ENCODE results near the gene NCR3LG1.

Gene NCR3LG1

DNA sequence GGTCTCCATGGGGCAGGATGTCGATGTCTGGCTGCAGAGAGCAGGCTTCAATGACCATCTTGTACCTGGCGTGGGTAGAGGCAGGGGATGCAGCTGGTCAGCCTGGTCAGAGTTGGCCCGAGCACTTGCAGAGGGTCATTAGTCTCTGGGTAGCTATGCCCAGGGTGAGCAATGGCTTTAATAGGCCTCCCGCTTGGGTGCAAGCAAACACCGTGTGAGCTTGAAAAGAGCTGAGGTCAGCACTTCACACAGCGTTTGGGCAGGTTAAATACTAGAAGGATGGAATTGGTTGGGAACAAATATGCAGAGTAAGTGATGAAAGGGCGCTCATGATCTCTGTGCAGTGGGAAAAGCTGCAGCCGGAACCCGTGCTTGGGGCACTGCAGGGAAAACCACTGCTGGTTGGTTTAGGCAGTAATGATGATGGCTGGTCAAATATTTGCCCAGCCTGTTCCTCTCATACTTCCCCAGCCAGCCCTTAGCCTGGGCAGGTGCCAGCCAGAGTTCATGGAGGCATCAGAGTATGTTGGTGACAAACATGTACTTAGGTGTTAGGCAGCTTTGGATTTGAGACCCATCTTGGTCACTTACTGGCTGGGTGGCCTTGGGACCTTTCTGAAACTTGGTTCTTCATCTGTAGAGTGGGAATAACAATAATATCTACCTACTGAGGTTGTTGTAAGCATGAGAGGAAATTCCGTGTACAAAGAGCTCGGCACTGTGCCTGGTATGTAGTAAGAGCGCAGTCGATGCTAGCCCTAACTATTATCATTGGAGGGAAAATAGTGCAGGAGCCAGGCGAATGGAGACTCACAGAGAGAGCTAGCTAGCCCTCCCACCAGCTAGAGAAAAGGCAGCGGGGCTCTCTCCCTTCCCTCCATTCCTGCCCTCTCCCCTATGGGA lies 62.1 kb downstream of the NCR3LG1 start:
- no peak for DNase-seq (ENCODE audit: extremely low spot score)
- POLR2A ChIA-PET, result no interaction called here
- CTCF ChIA-PET, result interaction anchor here (0.9 to 1.4 kb wide), 3 partner anchors 25 to 72 kb away, joined by 3 to 4 read pairs (median 3); partner anchors contain the start of gene KCNJ11
- TF ChIP-seq, protein P1, sequence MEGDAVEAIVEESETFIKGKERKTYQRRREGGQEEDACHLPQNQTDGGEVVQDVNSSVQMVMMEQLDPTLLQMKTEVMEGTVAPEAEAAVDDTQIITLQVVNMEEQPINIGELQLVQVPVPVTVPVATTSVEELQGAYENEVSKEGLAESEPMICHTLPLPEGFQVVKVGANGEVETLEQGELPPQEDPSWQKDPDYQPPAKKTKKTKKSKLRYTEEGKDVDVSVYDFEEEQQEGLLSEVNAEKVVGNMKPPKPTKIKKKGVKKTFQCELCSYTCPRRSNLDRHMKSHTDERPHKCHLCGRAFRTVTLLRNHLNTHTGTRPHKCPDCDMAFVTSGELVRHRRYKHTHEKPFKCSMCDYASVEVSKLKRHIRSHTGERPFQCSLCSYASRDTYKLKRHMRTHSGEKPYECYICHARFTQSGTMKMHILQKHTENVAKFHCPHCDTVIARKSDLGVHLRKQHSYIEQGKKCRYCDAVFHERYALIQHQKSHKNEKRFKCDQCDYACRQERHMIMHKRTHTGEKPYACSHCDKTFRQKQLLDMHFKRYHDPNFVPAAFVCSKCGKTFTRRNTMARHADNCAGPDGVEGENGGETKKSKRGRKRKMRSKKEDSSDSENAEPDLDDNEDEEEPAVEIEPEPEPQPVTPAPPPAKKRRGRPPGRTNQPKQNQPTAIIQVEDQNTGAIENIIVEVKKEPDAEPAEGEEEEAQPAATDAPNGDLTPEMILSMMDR (IDR thresholded peaks at IDR 0.05; ENCODE audit: control extremely low read depth, extremely low read depth, low read depth, missing control alignments), result no peak

DNA sequence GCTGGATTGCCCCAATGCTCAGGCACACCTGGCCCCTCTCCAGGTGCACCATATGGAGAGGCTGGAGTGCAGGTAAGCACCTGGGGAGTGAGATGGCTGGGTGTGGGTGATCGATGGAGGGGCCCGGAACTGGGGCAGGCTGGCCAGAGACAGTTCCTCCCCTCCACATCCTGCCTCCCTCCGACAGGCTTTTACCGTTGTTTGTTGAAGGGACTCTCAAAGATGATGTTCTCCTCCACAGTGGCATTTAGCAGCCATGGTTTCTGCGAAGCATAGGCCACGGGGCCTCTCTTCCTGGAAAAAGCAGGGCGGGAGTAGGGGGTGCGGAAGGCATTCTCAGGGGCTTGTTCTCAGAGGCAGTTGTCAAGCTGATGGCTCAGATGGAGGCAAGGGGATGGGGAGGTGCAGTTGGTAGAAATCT lies 62.7 kb downstream of the NCR3LG1 start:
- DNase-seq (ENCODE audit: extremely low spot score), result no peak
- TF ChIP-seq, protein P1 (IDR thresholded peaks at IDR 0.05; ENCODE audit: control extremely low read depth, extremely low read depth, low read depth, missing control alignments), result no peak
- ChIA-PET POLR2A (no interaction called here), CTCF (no interaction called here)

DNA sequence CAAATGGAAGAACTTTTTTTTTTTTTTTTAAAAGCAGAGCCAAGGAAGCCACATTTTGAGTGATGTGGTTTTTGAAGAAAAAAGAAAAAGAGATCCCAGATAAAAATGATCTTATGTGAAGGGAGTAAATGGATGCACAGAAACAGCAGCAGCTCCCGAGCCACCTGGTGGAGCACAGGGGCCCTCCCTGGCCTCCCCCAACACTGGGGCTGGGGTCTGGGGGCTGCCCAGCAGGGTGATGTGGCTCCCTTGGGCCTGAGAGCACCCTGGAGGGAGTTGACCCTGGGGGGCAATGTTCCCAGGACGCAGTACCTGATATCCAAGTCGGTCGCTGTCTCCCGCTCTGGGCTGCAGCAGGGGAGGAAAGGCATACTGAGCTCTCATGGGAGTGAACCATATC lies 63.4 kb downstream of the NCR3LG1 start:
- CTCF ChIA-PET, result no interaction called here
- TF ChIP-seq, protein P1 (IDR thresholded peaks at IDR 0.05; ENCODE audit: control extremely low read depth, extremely low read depth, low read depth, missing control alignments), result no peak
- no peak for DNase-seq (ENCODE audit: extremely low spot score)
- POLR2A ChIA-PET, result no interaction called here

DNA sequence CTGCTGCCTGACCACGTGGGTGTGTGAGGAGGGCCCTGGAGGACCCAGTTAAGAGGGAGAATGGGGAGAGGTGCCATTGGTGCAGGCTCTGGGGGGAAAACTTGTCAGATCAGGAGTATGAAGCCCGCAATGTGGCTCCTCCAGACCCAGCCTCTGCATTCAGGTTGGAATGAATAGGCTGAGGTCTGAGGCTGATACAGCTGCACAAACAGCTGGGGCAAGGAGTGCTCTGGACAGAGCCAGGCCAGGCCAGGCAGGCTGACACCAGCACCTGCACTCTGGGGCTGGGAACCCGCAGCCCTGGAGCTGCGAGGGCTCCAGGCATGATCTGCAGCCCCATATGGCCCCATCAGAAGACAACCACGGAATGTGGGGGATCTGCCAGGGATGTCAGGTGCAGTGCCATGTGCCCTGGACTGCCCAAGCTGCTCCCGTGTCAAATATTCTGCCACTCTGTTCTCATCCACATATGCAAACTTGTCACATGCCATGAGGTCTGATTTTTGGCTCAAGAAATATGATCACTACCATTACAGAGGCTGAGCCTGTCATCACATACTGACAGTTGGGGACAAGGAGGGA lies 64.0 kb downstream of the NCR3LG1 start:
- ChIA-PET POLR2A (no interaction called here), CTCF (no interaction called here)
- no peak for DNase-seq (ENCODE audit: extremely low spot score)
- TF ChIP-seq, protein P1 (IDR thresholded peaks at IDR 0.05; ENCODE audit: control extremely low read depth, extremely low read depth, low read depth, missing control alignments), result no peak

DNA sequence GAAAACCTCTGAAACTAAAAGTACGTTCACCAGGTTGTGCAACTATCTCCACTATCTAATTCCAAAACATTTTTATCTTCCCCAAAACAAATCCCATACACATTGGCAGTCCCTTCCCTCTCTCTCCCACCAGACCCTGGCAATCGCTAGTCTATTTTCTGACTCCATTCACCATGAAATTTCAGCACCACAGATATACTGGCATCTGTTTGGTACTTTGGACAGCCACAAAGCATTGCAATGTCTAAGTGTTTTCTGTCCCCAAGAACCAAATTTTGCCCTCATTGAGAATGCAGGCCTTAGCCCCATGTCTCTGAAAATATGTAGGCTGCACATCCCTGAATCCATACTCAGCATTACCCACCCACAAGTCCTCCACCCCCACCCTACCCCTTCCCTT lies 64.9 kb downstream of the NCR3LG1 start:
- TF ChIP-seq, protein P1 (IDR thresholded peaks at IDR 0.05; ENCODE audit: control extremely low read depth, extremely low read depth, low read depth, missing control alignments), result no peak
- ChIA-PET POLR2A (no interaction called here), CTCF (no interaction called here)
- DNase-seq (ENCODE audit: extremely low spot score), result no peak

DNA sequence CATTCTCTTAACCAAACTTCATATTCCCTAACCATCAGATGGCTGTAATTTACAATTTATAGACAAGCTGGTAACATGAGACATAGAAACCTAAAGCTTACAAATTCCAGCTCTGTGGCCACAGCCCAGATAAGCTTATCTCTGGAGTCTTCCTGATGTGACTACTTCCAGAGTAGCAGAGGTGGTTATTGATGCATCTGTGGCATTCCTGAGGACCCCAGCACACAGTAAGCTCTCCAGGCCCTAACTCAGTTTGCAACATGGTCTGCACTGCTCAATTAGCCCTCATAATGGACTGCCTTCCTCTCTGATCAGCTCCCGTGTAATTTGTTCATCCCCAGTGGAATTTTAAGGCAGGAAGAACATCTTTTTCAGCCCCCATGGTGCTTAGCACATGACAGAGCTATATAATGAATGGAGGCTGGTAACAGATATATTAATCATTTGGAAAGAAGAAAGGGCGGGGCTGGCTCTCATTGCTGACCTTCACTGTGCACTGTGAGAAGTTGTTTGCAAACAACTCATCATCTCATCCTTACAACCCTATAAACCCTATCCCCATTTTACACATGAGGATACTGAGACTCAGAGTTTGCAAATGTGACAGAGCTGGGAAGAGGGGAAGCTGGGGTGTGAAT lies 67.0 kb downstream of the NCR3LG1 start:
- ChIA-PET CTCF (interaction anchor here (1.0 to 1.5 kb wide), 5 partner anchors 10 to 86 kb away, joined by 3 to 5 read pairs (median 4); no protein-coding TSS in a partner anchor), POLR2A (no interaction called here)
- TF ChIP-seq, protein P1 (IDR thresholded peaks at IDR 0.05; ENCODE audit: control extremely low read depth, extremely low read depth, low read depth, missing control alignments), result no peak
- no peak for DNase-seq (ENCODE audit: extremely low spot score)

Measured in GM10248 (cell line).